Omental fat pad (tissue), 4 donors: ENCODE results near the gene DAAM1. TPM values are rescaled to one million over a fixed set of nuclear protein-coding genes. Genes with fewer than 3 reads are reported as not detected.

Experiments used
- ATAC-seq: fragments of 150-250 bp; one replicate; pipeline ENCODE4 v1.9.1; 2016; ENCODE audit warnings: mild to moderate bottlenecking, moderate library complexity; ENCODE audit not compliant: low FRiP score
- DNase-seq: peaks from one replicate; pipeline ENCODE4 v3.0.0-alpha.2; 2019; ENCODE audit warnings: low spot score
- CTCF ChIP-seq, 3 donors: fragments of 450-650 bp; IDR thresholded peaks; one replicate each; pipeline ENCODE4 v1.5.1; 2016 to 2017; ENCODE audit warnings: antibody characterized with exemption in 3 of 3, mild to moderate bottlenecking in 3 of 3, moderate library complexity in 2 of 3
- total RNA-seq, 4 donors: library from RNA; depleted of rRNA; stranded (reverse); fragments of >200 nt; gene quantifications; one replicate each; pipeline ENCODE4 v1.1.0, GENCODE V29; 2016

The DAAM1 gene
- total RNA-seq, 4 donors from 2014 or later, result 49.8 to 73.6 (median 51.6) TPM

- no peak for TF ChIP-seq CTCF (IDR thresholded peaks at IDR 0.05)
- no peak for DNase-seq
- no peak for ATAC-seq
These were observed 25.2 kb downstream of the DAAM1 start for GRCh38 chr14:59213368-59214315.

- DNase-seq, result no peak
- ATAC-seq, result no peak
- TF ChIP-seq CTCF (IDR thresholded peaks at IDR 0.05), result no peak
These were observed 26.3 kb downstream of the DAAM1 start for GRCh38 chr14:59214702-59215302.

GRCh38 chr14:59215322-59215721, 26.9 kb downstream of the DAAM1 start:
- peak; percentile 55 for ATAC-seq
- TF ChIP-seq CTCF (IDR thresholded peaks at IDR 0.05), result no peak
- no peak for DNase-seq

- ATAC-seq, result no peak
- DNase-seq, result no peak
- no peak for TF ChIP-seq CTCF (IDR thresholded peaks at IDR 0.05)
These were observed 27.3 kb downstream of the DAAM1 start for GRCh38 chr14:59215757-59216156.

- ATAC-seq (no peak), DNase-seq (no peak)
- TF ChIP-seq CTCF (IDR thresholded peaks at IDR 0.05), result no peak
These were observed 28.5 kb downstream of the DAAM1 start for GRCh38 chr14:59217011-59217410.

- DNase-seq, result no peak
- TF ChIP-seq CTCF (IDR thresholded peaks at IDR 0.05), result no peak
- ATAC-seq, result no peak
These were observed 33.1 kb downstream of the DAAM1 start for GRCh38 chr14:59221568-59221967.
